ENCODE measurements around the gene GDPGP1.
A peak's percentile ranks its signal among the peaks of the same experiment; 100 is the strongest.
"Not testable (repeated sequence)": the region's sequence is repeated elsewhere in the genome, so short reads cannot be mapped to it uniquely, and the experiment has no call there.

GDPGP1 gene

DNA sequence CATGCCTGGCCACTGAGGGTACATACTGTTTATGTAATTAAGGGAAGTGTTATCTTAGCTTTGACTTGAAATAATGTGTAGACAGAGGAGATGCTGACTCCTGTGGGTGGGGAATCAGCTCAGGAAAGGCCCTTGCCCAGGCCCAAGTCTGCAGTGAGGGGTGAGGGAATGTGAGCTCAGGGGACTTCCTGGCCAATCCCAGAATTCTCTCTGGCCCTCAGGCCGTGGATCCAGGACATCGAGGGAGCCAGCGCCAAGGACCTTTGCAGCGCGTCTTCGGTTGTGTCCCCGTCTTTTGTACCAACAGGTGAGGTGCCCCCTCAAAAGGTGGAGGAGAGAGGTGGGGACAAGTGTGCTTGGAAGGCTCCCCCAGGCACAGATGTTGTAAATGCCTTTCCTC, 6.7 kb upstream of the GDPGP1 start:
- no peak for DNase-seq

DNA sequence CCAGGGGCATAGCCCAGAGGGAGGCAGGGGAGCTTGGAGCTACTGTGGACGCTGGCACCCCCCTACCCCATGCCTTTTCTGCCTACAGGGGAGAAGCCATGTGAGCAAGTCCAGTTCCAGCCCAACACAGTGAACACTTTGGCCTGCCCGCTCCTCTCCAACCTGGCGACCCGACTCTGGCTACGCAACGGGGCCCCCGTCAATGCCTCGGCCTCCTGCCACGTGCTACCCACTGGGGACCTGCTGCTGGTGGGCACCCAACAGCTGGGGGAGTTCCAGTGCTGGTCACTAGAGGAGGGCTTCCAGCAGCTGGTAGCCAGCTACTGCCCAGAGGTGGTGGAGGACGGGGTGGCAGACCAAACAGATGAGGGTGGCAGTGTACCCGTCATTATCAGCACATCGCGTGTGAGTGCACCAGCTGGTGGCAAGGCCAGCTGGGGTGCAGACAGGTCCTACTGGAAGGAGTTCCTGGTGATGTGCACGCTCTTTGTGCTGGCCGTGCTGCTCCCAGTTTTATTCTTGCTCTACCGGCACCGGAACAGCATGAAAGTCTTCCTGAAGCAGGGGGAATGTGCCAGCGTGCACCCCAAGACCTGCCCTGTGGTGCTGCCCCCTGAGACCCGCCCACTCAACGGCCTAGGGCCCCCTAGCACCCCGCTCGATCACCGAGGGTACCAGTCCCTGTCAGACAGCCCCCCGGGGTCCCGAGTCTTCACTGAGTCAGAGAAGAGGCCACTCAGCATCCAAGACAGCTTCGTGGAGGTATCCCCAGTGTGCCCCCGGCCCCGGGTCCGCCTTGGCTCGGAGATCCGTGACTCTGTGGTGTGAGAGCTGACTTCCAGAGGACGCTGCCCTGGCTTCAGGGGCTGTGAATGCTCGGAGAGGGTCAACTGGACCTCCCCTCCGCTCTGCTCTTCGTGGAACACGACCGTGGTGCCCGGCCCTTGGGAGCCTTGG, 5.9 kb upstream of the GDPGP1 start:
- no peak for DNase-seq

GRCh38 chr15:90228960-90229359, 5.0 kb upstream of the GDPGP1 start:
- DNase-seq, result no peak

GRCh38 chr15:90230071-90230494, 3.9 kb upstream of the GDPGP1 start:
- no peak for DNase-seq

DNA sequence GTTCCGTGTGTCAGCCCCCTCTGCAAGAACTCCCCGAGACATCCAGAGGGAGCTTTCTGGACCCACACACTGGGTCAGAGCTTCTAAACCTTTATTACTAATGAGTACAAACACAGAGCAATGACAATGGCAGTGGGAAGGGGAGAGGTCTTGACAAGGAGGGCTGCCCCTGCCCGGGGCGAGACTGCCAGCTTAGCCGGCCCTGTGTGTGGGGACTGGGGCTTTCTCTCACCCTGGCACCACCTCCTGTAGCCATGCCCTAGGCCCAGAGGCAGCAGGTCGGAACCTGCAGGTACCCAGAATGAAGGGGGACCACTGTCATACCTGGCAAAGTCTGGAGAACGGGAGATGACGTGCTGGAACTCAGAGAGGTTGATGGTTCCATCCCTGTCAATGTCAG, 3.4 kb upstream of the GDPGP1 start:
- DNase-seq, result no peak

GRCh38 chr15:90231028-90232017, 2.7 kb upstream of the GDPGP1 start:
- DNase-seq, result no peak

- DNase-seq, result no peak
Measured at GRCh38 chr15:90232196-90232595, 1.8 kb upstream of the GDPGP1 start.

GRCh38 chr15:90232941-90233386, 1.0 kb upstream of the GDPGP1 start:
- no peak for DNase-seq

- DNase-seq, result peak; percentile 79
Measured at GRCh38 chr15:90233387-90234095, 468 bp upstream of the GDPGP1 start, which contains the start of gene CIB1. Gene CIB1 (minus strand): TSS chr15:90233941. CDS start chr15:90233885, 56 bp downstream.

- DNase-seq, result no peak
Measured at GRCh38 chr15:90239371-90239770, 5.4 kb downstream of the GDPGP1 start.

- DNase-seq, result no peak
Measured at GRCh38 chr15:90240856-90241255, 6.8 kb downstream of the GDPGP1 start.

GRCh38 chr15:90241343-90242192, 7.6 kb downstream of the GDPGP1 start:
- DNase-seq, result no peak

GRCh38 chr15:90243943-90244639, 10.1 kb downstream of the GDPGP1 start:
- DNase-seq, result no peak

DNA sequence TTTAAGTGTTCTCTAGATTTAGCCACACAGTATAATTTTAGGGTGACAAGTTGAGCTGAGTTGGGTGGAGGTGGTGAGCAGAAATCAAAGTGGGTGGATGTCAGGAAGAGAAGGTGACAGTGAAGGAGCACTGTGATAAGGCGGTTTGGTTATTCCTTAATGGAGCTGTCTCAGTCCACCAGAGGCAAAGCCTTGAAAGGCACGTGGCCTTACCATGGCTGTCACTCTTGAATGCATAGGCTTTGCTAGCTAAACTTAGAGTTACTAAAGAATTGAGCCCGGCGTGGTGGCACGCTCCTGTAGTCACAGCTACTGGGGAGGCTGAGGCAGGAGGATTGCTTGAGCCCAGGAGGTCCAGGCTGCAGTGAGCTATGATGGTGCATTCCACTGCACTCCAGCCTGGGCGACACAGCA, 14.8 kb downstream of the GDPGP1 start:
- DNase-seq, result no peak

DNA sequence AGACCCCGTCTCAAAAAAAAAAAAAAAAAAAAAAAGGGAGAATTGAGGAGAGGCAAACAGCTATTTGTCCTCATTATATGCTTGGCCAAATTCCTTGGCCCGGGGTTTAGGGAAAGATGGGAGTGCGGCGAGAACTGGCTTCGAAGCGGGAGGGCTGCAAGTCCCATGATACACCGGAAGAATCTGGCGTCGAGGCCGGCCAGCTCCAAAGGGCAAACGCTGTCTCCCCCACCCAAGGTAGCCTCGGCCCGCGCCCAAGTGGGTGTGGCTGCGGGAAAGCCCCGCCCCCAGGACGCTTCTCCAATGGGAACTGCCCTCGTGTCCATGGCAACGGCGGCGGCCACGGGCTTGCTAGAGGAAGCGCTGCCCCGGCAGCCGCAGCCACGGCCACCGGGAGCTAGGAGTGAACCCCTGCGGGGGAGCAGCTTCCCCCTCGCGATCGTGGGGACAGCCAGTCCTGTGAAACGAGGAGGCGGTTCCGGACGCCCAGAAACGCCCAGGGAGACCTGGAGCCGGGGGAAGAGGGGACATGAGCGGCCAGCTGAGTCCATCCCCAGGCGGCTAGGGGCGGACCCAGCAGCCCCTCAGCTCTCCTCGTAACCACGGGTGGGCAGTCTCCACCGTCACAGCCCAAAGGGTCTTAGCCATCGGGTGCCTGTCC, 15.3 kb downstream of the GDPGP1 start, which contains the start of gene TTLL13:
Gene TTLL13 (plus strand): TSS at position 354 of the 661 bp plus-strand sequence. CDS start 1,075 bp downstream, outside the sequence.
- peak; percentile 16 for DNase-seq

DNA sequence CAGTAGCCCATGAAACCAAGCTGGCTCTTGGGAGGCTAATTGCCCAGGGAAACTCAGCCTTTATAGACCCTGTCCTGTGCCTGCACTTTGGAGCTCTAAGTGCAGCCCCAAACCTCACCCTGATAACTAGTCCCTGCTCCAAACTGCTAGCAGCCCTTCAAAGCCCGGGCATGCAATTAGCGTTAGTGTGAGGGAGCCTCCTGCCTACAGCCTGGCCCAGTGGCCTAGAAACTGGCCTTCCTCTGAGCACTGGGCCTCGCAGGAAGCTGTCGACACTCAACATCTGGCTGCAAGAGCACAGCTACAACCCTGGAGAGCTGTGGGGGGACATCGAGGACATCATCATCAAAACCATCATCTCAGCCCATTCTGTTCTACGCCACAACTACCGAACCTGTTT, 23.8 kb downstream of the GDPGP1 start:
- no peak for DNase-seq

DNA sequence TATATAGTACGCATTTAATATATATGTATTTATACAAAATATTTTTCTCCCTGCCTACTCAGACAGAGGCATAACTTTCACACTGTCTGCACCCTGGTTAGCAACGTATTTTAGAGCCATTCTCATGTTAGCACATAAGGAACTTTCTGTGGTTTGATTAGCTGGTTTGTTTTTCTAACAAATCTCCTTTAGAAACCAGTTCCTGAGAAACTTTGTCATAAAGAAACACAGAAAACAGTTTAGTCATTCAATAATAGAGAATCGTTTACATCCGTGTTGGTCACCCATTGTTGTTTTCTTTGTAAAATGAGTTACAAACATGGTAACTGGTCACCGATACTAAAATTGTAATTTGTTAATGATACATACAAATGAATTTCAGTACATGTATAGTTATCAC, 25.5 kb downstream of the GDPGP1 start:
- no peak for DNase-seq

DNA sequence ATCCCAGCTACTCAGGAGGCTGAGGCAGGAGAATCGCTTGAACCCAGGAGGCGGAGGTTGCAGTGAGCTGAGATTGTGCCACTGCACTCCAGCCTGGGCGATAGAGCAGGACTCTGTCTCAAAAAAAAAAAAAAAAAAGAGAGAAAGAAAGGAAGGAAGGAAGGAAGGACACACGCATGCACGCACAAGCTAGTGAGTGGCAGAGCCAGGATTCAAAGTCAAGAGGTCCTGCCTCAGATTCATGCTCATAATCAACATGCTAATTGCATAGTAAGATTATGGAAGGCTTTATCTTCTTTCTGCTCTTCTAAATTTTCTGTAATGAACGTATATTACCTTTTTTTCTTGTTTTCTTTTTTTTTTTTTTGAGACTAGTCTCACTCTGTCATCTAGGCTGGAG, 26.7 kb downstream of the GDPGP1 start:
- DNase-seq, result not testable (repeated sequence)

DNA sequence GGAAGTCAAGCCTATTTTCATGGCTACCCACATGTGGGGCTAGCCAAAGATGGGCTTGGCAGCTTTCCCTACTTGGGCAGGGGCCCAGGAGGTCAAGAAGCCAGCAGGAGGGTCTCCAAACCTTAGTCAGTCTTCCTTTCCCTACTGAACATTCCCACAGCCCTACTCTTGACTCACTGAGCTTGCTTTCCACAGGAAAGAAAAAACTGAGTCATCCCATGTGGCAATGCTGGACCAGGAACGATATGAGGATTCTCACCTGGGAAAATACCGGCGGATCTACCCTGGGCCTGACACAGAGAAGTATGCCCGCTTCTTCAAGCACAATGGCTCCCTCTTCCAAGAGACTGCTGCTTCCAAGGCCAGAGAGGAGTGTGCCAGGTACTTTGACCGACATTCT, 27.8 kb downstream of the GDPGP1 start:
- no peak for DNase-seq

GRCh38 chr15:90262426-90262825, 28.4 kb downstream of the GDPGP1 start:
- no peak for DNase-seq

Data from NCI-H2107 (cell line).